Astrocyte (in vitro differentiated cells and primary cell): ENCODE results near the gene BRSK1.

ENCODE experiments used
- CTCF ChIP-seq: IDR thresholded peaks from 2 replicates; pipeline ENCODE4 v1.5.1; 2011; ENCODE audit warnings: low read depth, mild to moderate bottlenecking, inconsistent platforms, low read length, moderate library complexity; ENCODE audit not compliant: insufficient read depth
- EZH2 ChIP-seq: IDR thresholded peaks from 2 replicates; pipeline ENCODE4 v1.6.1; 2012; ENCODE audit warnings: mild to moderate bottlenecking, low read length, inconsistent platforms; ENCODE audit not compliant: insufficient read depth

GRCh38 chr19:55305491-55305890 is 21.7 kb downstream of the BRSK1 start:
- TF ChIP-seq CTCF (no peak), EZH2 (no peak)
